Activated T-cell treated with anti-CD3 and anti-CD28 coated beads, Interleukin-2, amount 50 U/mL, for 48 hours (primary cell): ENCODE measurements around the gene SCGB3A2.
A peak's percentile ranks its signal among the peaks of the same experiment; 100 is the strongest.

Experiments used
- DNase-seq, 2 experiments: peaks; one replicate each; pipeline ENCODE4 v3.0.0-alpha.2; 2020

SCGB3A2 gene, protein sequence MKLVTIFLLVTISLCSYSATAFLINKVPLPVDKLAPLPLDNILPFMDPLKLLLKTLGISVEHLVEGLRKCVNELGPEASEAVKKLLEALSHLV

DNA sequence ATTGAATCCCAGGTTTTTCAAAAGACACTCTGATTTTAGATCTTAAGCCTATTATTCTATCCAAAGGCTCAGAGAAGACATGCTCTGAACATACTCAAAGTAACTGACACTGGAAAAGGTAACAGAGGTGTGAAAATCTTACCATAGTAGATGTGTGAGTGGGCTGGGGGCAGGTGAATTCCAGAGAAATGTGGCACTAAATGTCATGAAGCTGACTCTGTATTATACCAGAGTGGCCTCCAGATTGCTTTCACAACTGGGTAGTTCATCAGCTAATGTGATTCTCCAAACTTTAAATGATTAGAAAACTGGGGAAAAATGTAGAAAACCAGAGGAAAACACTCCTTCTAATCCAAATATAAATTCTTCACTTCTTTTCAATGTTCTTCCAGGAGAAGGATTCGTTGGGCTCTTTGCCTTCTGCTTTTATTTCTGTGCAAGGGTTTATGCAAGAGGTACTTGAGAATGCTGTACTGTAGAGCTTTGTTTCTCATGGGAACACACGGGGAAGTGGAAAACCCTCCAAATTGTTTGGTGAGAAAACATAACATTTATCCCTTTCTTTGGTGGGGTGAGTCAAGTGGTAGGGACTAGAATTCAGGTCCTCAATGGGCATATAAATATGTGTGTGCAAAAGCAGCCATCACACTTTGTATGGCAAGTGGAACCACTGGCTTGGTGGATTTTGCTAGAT lies at the start of gene SCGB3A2:
TSS of gene SCGB3A2 (plus strand) at position 646 of the 694 bp plus-strand sequence. CDS start 93 bp downstream, outside the sequence.
- no peak for DNase-seq

DNA sequence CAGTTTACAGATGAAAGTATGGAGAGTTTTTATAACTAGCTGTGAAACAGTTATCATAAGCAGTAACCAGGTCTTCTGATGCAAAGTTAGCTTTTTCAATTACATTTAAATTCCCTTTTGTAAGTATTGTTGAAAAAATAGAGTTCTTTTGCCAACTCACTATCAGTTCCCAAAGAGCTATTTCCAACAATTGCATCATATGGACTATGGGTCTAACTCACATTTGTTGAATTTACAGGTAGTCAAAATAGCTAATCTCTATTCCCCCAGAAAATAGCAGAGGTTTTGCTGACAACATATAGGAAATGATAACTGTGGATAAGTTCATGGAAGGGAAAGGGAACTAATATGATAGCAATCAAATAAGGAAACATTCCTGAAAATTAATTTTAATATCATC lies 48.5 kb upstream of the SCGB3A2 start:
- no peak for DNase-seq

DNA sequence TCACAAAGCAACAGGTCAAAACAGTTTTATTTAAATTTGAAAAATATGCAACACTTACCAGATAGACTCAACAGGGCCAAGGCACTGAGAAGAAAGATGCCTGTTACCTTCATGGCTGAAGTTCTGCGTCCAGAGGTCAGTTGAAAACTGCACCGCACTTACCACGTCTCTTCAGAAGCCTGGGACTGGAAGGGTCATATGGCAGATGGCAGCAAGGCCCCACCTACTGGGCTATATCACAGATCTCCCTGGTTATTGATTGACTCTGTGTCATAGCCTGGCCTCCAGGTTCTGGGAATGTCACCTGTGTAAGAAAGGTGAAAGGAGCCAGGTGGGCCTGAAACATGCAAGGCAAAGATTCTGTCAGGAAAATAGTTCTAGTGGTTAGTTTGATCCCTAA lies 47.0 kb upstream of the SCGB3A2 start, which contains the start of gene SPINK1:
TSS of gene SPINK1 (minus strand) at position 207 of the 400 bp plus-strand sequence. CDS start at position 113, 94 bp downstream.
- no peak for DNase-seq

DNA sequence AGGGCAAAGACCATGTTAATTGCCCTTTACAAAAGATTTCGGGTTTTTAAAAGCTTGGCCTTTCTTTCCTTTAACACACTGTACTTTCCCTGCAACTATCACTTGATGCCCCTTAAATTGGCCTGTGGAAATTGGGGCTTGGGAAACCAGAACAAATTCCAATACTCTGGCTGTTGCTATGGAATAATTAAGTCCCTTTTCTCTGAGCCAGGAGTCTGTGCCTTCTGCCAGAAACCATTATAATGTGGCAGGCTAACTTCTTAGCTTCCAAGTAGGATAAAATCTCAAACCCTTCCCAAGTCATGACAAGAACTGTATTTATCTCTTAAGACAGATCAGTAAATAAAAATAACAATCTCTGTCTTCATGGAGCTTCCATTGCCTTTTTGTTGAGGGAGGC lies 46.0 kb upstream of the SCGB3A2 start:
- DNase-seq: no peak

DNA sequence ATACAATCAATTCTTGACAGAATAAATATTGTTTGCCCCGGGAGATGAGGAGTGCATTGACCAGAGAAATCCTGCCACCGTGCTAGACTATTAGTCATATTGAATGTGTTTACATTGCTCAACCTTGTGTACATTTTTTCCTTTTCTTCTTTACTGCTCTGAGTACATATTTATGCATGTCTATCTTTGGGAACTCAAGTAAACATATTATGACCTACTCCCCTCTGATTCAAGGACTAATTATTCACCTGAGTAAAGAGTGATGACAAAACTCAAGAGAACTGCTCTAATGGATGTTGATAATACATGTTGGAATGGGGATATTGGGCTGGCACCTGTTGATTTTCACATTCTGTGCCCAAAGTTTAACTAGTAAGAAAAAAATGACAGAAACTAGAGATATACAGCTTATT lies 43.1 kb upstream of the SCGB3A2 start:
- no peak for DNase-seq

DNA sequence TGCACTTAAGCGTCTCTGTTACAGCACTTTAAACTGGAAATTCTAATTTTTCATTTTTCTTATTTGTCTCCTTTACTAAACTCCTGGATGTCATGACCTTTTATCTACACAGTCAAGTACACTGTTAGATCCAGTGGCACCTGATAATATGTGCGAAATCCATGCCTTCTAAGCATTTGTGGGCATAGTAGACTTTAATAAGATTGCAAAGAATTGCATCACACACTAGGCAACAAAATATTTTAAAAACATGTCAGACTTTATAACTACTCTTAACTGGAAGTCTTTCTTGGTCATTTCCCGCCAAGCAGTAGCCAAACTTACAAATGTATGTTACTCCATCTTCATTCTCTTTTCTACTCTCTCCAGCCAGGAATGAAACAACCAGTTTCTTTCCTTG lies 42.1 kb upstream of the SCGB3A2 start:
- no peak for DNase-seq

DNA sequence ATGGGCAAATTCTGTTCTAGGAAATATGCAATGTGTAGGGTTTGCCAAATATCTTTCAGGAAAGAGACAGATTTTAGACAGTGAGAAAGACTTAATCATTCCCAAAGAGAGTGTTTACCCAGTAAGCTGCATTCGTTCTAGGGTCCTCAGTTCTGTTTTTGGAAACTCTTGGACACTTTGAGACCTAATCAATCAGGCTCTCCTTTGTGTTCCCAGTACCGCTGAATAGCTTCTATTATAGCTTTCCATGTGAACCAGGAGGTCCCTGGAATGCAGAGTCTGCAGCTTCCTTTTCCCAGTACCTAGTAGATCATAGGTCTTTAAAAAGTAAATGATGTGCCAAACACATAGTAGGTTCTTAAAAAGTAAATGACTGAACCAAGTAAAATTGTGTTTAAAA lies 35.6 kb upstream of the SCGB3A2 start:
- DNase-seq: no peak

DNA sequence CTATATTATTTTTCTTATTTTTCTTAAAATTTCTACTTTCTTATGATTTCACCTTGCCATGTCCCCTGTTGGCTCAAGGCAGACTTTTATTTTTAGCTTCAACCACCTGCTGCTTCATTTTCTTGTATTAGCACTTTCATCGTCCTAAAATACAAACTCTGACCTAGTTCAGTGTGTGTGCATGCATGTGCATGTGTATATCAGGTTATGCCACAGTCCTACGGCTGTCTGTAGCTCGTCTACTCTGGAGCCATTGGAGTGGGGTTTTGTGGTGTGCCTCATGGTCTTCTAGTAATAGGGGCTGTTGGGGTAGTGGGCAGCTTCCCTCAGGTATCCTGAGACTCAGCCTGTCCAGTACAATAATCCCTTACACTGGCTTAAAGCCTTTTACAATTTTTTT lies 33.7 kb upstream of the SCGB3A2 start:
- no peak for DNase-seq

DNA sequence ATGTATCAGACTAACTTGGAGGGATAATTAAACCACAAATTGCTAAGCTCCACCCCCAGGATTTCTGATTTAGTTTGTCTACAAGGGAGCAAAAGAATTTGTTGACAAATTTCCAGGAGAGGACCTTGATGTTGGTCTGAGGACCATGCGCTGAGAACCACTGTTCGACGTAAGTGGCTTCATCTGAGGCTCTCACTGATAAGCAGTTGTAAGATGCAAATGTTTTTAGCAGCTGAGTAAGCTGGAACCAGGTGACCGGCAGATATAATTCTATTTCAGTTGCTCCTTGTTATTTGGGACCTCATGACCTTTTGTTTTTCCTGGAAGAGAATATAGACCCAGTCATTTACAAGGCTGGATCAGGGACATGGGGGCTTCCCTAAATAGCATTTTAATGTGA lies 32.9 kb upstream of the SCGB3A2 start:
- no peak for DNase-seq

DNA sequence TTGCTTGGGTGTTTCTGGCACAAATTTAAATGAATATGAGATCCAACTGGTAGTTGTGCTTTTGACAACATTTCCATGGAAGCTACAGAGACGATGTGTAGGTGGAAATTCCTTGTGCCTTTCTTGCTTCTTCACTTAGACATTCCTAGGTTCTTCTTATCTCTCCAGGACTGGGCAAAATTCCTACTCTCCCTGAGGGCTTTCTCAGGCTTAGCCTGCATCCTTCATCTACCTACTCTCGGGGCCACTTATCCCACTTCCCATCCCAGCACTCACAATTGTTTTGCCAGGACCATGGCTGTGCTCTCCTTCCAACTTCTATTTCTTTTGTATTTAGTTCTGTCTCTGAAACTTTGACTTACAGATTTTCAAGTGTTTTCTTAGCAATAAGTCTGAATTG lies 29.3 kb upstream of the SCGB3A2 start:
- DNase-seq: no peak

DNA sequence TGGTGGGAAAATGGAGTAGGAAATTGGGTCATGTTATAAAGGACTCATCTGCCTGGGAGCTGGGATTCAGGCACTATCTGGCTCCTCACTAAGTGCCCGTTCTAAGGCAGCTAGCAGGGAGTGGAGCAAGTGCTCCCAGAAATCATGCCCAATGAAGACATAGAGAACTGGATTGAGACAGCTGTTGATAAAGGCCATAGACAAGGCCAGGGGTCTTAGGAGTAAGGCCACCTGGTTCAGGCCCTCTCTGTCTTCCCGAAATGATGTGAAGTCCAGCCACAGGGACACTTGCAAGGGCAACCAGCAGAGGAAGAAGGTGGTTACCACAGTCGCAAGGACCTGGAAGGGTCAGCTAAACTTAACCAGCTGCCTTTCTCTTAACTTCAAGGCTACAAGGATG lies 26.9 kb upstream of the SCGB3A2 start:
- DNase-seq: no peak

DNA sequence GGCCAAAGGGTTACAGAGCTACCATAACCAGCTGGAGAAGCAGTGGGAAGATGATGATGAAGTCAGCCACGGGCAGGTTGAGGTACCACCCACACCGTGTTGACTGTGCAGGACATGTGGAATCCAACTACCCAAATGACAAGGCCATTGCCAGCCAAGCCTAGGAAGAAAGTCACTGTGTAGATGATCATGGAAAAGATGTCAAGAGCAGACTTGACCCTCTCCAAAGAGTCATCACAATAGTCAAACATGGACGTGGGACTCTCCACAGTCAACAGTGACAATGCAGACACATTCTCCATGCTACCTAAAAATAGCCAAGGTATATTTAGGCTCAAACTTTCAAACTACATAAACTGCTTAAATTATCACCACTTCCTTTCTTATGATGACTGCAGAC lies 26.1 kb upstream of the SCGB3A2 start:
- peak in 1 of 2 experiments; percentile 14 for DNase-seq

DNA sequence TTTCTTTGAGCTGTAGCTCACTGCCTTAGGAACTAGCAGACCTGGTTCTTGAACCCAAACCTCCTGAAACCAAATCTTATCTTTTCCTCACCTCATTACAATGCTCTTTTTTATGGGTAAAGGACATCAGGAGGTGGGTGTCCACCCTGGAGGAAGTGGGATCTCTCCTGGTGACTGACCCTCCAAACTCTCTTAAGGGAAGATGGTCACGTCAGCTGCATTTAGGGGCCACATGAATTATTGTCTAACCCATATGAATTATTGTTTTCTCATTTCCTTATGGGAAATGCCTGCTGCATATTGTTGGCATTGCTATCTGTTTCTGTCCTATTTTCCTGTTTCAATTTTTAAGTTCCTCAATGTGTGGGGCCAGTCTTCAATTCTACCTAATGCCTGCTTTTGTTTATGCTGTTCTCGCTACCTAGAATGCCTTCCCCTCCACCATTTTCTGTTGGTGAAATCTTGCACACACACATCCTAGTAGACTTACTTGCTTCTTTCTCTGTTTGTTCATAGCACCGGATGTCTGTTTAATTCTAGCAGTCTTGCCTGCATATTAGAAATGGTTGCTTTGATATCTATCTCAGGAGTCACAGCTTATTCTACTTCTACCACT lies 25.0 kb upstream of the SCGB3A2 start:
- DNase-seq: no peak

DNA sequence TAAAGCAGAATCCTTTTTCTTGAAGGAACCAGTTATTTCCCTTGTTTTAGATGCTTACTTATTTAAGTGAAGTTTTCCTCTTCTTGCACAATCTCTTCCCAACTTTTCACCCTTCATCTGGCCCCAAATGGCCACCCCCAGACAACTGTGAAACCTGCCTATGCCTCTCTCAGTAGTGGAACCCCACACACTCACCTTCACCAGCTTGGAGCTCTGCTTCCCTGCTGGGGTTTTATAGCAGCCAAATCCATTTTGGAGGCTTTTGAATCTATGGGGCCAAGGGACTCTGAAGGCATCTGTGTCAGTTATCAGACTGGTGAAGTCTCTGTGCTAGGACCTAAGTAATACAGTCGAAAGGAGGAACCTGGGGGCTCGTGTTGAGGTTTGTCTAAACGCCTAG lies 24.2 kb upstream of the SCGB3A2 start:
- DNase-seq: no peak

DNA sequence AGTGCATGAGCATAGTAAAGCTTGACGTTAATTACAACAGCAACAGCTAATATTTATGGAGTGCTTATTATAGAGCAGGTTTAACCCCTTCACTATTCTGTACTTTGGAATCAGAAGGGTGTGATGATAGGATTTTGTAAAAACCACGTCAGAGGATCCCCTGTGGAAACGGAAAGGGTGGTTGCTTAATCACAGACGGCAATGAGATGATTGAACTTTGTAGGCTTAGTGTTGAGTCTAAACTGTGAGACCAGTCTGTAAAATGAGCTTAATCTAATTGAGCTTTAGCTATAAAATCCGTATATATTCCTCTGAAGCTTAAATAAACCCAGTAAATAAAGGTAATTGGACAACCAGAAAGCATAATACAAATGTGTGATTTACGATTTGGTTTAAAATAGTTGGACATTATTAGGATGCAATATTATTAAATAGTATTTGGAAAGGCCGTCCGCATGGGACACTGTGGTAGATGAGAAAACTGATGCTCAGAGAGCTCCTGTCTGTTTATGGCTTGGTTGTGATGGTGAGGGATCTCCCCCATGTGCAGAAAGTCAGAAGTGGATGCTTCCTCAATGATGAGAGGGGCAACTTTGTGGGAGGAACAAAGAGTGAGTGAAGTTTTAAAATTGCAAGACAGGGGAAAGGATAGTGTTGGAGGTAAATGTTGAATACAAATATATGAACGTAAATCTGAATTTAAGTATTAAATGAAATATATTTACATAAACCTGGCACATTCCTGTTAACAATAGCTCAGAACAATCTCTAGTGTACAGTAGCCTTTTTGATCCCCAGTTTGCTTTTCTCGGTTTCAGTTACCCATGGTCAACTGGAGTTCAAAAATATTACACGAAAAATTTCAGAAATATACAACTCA lies 23.4 kb upstream of the SCGB3A2 start:
- no peak for DNase-seq

DNA sequence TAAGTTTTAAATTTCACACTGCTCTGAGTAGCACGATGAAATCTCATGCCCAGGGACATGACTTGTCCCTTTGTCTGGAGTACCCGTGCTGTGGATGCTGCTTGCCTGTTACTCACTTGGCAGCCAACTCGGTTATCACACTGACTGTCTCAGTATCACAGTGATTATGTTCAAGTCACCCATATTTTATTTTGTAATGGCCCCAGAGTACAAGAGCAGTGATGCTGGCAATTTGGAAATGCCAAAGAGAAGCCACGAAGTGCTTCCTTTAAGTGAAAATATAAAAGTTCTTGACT lies 22.8 kb upstream of the SCGB3A2 start:
- DNase-seq: no peak

DNA sequence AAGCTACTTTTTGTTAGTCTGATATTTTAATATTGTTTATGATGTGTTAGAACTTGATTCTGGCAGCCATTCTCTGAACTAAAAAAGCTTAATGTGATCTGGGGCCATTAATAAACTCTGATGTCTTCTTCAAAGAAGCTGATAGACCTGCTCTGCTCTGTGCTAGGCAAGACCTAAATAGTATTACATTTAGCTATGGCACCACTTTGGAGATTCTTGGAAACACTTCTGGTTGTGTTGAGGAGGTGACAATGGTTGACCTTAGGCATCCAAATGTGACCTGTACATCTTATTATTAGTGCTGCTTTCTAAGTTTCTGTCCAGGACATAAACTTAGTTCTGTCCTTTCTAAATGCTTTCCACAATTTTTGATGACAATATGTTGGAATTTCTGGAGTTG lies 21.7 kb upstream of the SCGB3A2 start:
- DNase-seq: no peak

DNA sequence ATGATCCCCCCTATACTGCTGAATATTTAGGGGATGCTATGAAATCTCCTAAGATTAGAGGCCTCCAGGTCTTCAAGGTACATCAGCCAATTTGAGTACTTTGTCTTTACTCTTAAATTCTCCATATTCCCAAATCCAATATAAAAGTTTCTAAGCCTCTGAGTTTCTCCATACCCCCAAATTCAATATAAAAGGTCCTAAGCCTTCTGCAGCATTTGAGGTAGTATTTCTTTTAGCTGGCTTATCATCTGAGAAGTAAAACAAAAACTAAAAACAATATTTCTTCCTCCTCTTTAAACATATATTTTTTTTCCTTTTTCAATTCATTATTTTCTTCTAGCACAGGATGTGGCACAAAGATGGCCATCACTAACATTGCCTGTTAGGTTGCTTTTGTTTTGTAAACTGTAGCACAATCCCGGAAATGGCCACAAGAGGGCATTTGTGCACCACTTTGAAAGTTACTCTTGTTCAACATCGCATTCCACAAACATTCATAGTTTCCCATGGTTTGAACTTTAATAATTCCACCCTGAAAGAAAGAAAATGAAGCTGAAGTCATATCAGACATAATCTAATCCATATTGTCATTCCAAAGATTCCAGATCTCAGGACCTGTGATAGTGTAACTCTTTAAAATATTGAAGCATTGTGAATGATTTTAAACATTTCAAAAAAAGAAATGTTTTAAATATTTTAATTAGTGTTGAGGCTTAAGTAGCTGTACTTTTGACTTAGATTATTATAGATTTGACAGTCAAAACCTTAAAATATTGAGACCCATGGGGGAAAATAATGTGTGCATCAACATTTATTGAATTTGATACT lies 21.0 kb upstream of the SCGB3A2 start:
- peak; percentile 45 to 50 for DNase-seq

DNA sequence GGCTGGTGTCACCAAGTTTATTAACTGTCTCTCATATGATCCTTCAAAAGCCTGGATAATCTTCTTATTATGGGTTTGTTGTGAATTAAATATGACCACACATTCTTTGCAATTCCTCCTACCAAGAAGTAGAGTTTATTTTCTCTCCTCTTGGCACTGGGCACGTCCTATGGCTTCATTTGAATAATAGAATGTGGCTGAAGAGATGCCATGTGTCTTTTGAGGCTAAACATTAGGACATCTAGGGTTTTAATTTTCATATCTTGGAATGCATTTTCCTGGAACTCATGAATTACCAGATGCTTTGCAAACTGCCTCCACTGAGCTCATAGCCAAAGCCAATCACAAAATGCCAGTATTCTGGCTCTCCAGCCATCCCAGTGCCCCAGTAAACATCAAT lies 19.9 kb upstream of the SCGB3A2 start:
- DNase-seq: no peak

DNA sequence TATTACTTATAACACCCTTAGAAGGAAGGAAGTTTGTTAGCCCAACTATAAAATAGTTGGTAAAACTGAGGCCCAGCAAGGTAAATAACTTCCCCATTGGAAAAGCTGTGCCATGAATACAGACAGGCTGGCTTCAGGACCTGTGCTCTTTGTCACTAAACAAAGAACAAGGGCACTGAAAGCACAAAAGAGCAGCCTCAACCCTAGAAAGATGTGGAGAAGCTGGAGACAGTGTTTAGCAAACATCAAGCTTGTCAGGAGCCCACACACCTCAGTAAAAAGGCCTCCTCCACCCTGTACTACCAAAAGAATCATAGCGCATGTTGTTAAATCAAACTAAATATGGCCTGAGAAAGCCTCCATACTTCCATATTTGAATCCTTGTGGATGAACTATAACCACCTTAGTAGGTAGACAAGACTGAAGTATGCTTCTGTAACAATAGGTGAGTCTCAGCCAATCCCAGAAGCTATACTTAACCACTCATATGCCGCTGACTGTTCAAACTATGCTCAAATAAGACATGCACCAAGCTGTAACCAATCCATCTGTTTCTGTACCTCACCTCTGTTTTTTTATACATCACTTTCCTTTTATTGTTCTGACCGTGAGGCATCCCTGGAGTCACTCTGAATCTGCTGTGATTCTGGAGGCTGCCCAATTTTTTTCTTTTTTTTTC lies 18.4 kb upstream of the SCGB3A2 start:
- no peak for DNase-seq

DNA sequence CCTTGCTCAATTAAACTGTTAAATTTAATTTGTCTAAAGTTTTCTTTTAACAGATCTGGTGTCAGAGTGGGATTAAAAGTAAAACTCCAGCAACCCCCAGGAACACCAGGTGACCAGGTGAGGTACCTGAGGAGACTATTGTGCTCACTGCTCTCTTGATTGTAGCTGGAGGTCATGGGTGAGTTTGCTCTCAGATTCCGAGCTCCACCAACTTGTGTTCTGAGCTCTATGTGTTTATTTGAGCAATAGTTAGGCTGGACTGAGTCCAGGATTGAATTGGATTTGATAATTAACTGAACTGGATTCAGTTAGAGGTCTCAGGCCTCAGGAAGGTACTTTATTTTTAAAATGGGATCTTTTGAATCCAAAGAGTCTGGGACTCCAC lies 17.9 kb upstream of the SCGB3A2 start:
- no peak for DNase-seq

DNA sequence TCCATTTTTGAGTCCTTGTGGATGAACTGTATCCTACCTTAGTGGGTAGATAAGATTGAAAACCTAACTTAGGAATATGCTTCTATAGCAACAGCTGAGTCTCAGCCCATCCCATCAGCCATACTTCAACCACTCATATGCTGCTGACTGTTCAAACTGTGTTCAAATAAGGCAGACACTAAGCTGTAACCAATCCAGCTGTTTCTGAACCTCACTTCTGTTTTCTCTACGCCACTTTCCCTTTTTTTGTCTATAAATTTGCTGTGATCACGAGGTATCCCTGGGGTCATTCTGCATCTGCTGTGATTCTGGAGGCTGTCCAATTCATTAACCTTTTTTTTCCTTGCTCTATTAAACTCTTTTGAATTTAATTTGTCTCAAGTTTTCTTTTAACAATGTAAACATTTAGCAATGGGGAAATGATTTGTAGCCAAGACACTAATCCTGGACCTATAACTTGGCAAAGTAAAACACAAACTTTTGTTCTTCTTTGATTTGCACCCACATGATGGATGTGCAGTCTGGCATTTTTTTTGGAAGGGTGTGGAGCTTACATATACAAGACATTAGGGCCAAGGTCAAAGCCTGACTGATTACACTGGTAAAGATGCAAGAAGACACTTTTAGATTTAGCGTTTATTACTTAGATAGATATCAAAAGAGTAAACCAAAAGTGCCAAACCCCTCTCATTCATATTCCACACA lies 14.9 kb upstream of the SCGB3A2 start:
- no peak for DNase-seq
